HG03045 (cell line): Measurements from ENCODE around the gene RNASE12.
"Not testable (repeated sequence)": the region's sequence is repeated elsewhere in the genome, so short reads cannot be mapped to it uniquely, and the experiment has no call there.

Experiments used
- ATAC-seq: cut with Tn5 transposase; IDR thresholded peaks from one replicate; pipeline ENCODE4 v1.9.1; 2021; ENCODE audit warnings: mild to moderate bottlenecking, moderate library complexity; ENCODE audit not compliant: unreplicated experiment

The RNASE12 gene

GRCh38 chr14:20614038-20614840 lies 23.1 kb upstream of the RNASE12 start:
- peak; percentile 5 for ATAC-seq

GRCh38 chr14:20613094-20614037 lies 22.2 kb upstream of the RNASE12 start:
- peak; percentile 71 for ATAC-seq

DNA sequence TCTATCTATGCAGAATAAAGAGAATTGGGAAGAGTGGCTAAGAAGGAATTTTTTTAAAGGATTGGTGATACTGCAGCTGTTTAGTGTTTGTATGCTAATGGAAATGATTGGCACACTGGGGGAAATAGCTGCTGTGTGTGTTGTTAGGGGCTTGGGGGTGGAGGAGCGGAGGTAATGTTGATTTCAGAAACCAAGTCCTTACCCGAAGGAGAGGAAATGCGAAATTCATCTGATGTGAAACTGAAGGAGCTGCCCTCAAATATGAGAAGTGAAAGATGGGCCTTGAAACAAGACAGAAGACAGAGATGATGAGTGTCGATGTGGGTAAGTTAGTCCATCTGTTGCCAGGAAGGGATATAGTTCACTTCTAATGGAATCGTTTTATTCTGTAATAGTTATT lies 21.2 kb upstream of the RNASE12 start:
- no peak for ATAC-seq

DNA sequence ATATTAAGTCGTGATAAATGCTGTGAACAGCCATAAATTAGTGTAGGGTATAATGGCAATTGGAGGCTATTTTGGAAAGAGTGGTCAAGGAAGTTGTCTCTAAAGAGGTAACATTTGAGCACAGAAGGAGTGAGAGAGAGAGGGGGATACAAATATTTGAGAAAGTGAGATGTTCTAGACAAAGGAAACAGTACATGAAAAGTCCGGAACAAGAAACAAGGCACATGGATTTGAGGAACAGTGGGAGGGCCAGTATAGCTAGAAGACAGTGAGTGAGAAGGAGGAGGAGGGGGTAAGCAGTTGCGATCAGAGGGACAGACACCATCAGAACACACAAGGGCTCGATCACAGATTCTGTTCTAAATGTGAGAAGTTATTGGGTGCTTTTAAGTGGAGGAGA lies 20.1 kb upstream of the RNASE12 start:
- ATAC-seq = no peak

DNA sequence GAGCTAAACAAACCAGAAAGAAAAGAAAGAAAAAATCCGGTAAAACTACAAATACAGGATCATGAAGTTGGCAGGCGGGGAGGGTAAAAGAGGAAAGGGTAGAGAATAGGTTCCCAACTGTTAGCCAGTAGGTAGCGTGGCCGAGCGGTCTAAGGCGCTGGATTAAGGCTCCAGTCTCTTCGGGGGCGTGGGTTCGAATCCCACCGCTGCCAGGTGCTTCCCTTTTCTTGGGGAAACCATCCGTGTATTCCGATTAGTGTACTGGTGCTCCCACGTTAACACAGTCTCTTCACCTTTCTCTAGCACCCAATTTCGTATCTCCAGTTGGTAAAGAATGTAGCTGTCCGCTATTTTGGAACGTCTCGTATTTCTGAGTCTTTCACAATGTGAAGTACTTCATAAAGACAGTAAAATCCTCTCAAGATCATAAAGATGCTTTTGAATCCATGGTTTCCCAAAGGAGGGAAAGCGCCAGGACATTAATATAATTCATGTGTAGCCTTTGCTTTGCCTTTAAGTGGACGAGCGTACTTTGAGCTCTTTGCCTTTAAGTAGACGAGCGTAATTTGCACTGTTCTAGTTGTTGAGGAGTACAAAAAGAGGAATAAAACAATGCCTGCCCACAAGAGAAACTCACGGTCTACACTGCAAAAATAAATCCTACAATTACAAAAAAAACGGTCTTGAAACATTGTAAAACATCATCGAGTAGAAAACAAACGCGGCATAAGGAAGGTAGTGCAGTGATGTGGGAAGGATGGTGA lies 19.0 kb upstream of the RNASE12 start:
- no peak for ATAC-seq

DNA sequence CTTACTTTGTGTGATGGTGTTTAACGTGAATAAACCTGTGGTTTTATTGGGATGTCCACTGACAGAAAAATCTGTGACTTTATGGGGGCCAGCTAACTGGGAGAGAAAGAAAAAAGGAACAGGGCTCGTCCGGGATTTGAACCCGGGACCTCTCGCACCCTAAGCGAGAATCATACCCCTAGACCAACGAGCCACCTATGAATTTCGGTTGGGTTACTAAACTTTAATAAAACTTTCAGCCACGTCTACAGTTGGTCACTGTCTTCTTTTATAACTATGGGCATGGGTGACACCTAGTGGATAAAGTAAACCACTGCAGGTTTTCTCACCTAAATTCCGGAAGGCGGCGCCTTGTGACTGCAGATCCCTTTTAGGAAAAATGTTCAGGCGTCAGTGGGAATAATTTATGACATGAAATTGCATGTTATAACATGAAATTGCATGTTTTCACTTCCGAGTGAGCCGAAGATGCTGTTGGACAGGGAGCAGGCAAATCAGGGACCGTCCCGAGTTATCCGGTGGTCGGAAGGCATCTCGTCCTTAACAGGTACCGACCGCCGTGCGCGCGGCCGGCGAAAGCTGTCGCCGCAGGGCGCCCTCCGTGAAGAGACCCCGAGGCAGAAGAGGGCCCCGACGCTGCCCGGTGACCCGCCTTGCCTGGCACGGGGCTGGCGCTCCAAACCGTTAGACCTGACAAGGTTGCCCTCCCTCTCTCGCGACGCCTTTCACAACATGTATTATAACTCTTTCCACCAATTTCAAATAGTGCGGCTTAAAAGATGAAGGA lies 18.2 kb upstream of the RNASE12 start:
- ATAC-seq = no peak

GRCh38 chr14:20608383-20609110 lies 17.4 kb upstream of the RNASE12 start:
- ATAC-seq = no peak

GRCh38 chr14:20607617-20608016 lies 16.4 kb upstream of the RNASE12 start:
- ATAC-seq = no peak

- no peak for ATAC-seq
Observed at GRCh38 chr14:20606902-20607242, 15.7 kb upstream of the RNASE12 start.

DNA sequence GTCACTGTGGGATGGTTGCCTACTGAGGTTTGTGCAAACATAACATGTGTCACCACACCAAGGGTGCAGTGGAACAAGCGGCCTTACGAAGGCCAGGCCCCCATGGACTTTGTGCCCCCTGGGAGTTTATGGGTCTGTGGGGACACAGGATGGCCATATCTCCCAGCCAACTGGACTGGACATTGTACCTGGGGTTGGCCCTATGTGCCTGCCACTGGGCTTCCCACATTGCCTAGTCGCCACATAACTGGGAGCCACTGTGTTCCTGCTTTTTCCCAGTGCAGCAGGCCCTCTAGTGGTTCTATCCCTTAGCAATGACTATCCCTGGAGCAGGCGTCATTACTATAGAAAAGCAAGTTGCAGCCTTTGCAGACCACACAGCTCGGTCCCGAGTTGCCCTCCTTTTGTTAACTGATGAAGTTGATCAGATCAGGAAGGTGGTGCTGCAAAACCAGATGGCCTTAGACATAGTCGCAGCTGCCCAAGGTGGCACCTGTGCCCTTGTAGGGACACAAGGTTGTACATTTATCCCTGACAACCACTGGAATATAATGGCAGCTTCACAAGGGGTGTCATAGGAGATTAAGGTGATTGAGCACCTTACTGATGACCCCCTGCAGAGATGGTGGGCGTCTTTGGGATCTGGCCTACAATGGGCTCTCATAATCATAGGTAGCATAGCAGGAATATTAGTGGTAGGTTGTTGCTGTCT lies 15.2 kb upstream of the RNASE12 start:
- ATAC-seq = no peak

GRCh38 chr14:20603813-20604690 lies 12.9 kb upstream of the RNASE12 start:
- no peak for ATAC-seq

DNA sequence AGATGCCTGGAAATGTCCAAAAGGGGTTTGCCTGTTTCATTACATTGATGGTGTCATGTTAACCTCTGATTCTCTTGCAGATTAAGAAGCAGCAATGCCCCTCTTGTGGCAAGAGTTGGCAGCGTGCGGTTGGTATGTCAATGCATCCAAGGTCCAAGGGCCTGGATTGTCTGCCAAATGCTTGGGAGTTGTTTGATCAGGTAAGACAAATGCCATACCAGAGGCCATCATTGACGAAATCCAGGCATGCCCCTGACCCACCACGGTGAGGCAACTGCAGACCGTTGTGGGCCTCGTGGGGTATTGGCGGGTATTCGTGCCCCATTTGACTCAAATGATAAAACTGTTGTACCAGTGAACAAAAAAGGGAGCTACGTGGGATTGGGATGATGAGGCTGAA lies 11.4 kb upstream of the RNASE12 start:
- ATAC-seq = no peak

GRCh38 chr14:20601522-20601921 lies 10.3 kb upstream of the RNASE12 start:
- ATAC-seq = no peak

- ATAC-seq = no peak
Observed at GRCh38 chr14:20597108-20597507, 5.9 kb upstream of the RNASE12 start.

- ATAC-seq = not testable (repeated sequence)
Observed at GRCh38 chr14:20595726-20596125, 4.5 kb upstream of the RNASE12 start.

- ATAC-seq = no peak
Observed at GRCh38 chr14:20592574-20592973, 1.4 kb upstream of the RNASE12 start.

- no peak for ATAC-seq
Observed at GRCh38 chr14:20587489-20588154, 3.6 kb downstream of the RNASE12 start, which contains the start of gene RNASE11. RNASE11 (minus strand) TSS chr14:20588001.

- ATAC-seq = no peak
Observed at GRCh38 chr14:20583908-20584307, 7.3 kb downstream of the RNASE12 start.
